Measurements from ENCODE around the gene PRDM10. TPM values are rescaled to one million over a fixed set of nuclear protein-coding genes. Genes with fewer than 3 reads are reported as not detected.

The PRDM10 gene
- total and polyA plus RNA-seq, 10 of the 15 experiments (the other 5 are each of a cell fraction or from before 2014, with no cell fraction given) = 0.93 to 6.2 (median 4.1) TPM

DNA sequence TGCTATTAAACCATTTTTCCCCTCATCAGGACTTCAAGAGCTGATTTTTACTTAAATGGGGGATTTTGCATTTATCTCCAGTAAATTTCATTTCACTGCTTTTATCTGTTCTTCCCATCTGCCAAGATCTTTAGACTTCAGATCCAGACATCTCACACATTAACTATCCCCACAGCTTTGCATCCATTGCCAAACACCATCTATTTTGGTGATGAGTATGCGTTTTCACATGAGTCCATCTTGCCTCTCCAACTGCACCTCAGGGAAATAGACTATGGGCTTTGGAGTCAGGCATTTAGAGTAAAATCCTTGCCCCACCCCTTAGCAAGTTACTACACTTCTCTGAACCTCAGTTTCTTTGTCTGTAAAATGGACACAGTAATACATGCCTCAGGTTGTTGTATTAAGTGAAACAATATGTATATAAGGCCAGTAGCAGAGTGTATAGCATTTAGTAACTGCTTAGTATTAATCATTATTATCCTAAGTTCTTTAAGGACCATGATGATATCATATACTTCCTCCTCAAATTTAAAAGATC lies 53.6 kb downstream of the PRDM10 start (continued):
- TF ChIP-seq, protein P1, sequence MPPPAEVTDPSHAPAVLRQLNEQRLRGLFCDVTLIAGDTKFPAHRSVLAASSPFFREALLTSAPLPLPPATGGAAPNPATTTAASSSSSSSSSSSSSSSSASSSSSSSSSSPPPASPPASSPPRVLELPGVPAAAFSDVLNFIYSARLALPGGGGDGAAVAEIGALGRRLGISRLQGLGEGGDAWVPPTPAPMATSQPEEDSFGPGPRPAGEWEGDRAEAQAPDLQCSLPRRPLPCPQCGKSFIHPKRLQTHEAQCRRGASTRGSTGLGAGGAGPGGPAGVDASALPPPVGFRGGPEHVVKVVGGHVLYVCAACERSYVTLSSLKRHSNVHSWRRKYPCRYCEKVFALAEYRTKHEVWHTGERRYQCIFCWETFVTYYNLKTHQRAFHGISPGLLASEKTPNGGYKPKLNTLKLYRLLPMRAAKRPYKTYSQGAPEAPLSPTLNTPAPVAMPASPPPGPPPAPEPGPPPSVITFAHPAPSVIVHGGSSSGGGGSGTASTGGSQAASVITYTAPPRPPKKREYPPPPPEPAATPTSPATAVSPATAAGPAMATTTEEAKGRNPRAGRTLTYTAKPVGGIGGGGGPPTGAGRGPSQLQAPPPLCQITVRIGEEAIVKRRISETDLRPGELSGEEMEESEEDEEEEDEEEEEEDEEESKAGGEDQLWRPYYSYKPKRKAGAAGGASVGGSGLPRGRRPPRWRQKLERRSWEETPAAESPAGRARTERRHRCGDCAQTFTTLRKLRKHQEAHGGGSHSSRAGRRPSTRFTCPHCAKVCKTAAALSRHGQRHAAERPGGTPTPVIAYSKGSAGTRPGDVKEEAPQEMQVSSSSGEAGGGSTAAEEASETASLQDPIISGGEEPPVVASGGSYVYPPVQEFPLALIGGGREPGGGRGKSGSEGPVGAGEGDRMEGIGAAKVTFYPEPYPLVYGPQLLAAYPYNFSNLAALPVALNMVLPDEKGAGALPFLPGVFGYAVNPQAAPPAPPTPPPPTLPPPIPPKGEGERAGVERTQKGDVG (CRISPR knock-in tag; IDR thresholded peaks at IDR 0.05) = no peak
- TF ChIP-seq JUND (IDR thresholded peaks at IDR 0.05; ENCODE audit: low read depth, low read length) (no peak), USF2 (IDR thresholded peaks at IDR 0.05; ENCODE audit: borderline replicate concordance, low read depth, low read length) (no peak)

GRCh38 chr11:129947474-129947873 lies 55.2 kb downstream of the PRDM10 start:
- no peak overlapping the region for H2AFZ ChIP-seq (ENCODE audit: control insufficient read depth, low read depth, low read length)
- ChIA-PET POLR2A (no interaction called here), CTCF (interaction anchor here (0.6 to 1.3 kb wide), 3 partner anchors 18 to 183 kb away, joined by 3 to 5 read pairs (median 4); partner anchors contain the start of gene PRDM10), RAD21 (ENCODE audit: unreplicated experiment) (no interaction called here), SMC1A (ENCODE audit: uncharacterized antibody, unreplicated experiment) (interaction anchor here (1.4 to 1.5 kb wide), 2 partner anchors 56 to 185 kb away, joined by 4 read pairs; no protein-coding TSS in a partner anchor)
- 33% methylated on average over 5 of the region's 5 CpGs for WGBS (ENCODE audit: insufficient coverage, insufficient replicate concordance, low lambda C conversion rate, missing lambda C conversion rate)
- intact Hi-C loops (cut with micrococcal nuclease; ENCODE audit: unreplicated experiment) (no loop called here), in situ Hi-C loops (cut with MboI) (no loop called here)
- FAIRE-seq (no peak), DNase-seq (ENCODE audit: low read depth, low spot score) (no peak), ATAC-seq (no peak)
- H3K4me1 ChIP-seq (ENCODE audit: control insufficient read depth, insufficient read depth, low read length) = peaks cover 6% of the 10 kb centered on the region
- H3K9ac ChIP-seq (ENCODE audit: control insufficient read depth, insufficient read depth, low read length) = no peak overlapping the region
- no TSS peak for BruUV-seq (replicated peaks)
- H3K4me3 ChIP-seq = no peak overlapping the region
- H4K20me1 ChIP-seq (ENCODE audit: control insufficient read depth, insufficient read depth) = no peaks in the 10 kb centered on the region
- H3K27ac ChIP-seq (ENCODE audit: control insufficient read depth, insufficient read depth) = no peak overlapping the region
- peaks cover 6 to 8% of the 10 kb centered on the region in 2 experiments; a peak in 3 of 4 replicates for H3K36me3 ChIP-seq (ENCODE audit: control insufficient read depth in 2 of 2, insufficient read depth in 2 of 2, low read length in 1 of 2)
- H3K9me3 ChIP-seq (replicated peaks; ENCODE audit: control insufficient read depth, insufficient read depth, low read length) = no peaks in the 10 kb centered on the region
- H3K27me3 ChIP-seq (replicated peaks in 1 of 2; ENCODE audit: control insufficient read depth in 2 of 2, insufficient read depth in 2 of 2, low read length in 1 of 2) = no peaks in the 10 kb centered on the region
- H3K79me2 ChIP-seq (ENCODE audit: control insufficient read depth, insufficient read depth, low read length) = no peaks in the 10 kb centered on the region
- H3K4me2 ChIP-seq (ENCODE audit: control insufficient read depth, insufficient read depth) = no peak overlapping the region
- TF ChIP-seq ZNF217 (IDR thresholded peaks at IDR 0.05) (no peak), ETV6 (conservative IDR thresholded peaks at IDR 0.05 in 1 of 2, IDR thresholded peaks at IDR 0.05 in 1 of 2; ENCODE audit: borderline replicate concordance in 1 of 2, low read depth in 1 of 2) (no peak), CHD4 (IDR thresholded peaks at IDR 0.05) (no peak), ZNF384 (IDR thresholded peaks at IDR 0.05; ENCODE audit: borderline replicate concordance, low read depth, low read length) (no peak), CBFB (IDR thresholded peaks at IDR 0.05; ENCODE audit: low read depth) (no peak), RB1 (IDR thresholded peaks at IDR 0.05; ENCODE audit: borderline replicate concordance) (no peak), POU2F2 (IDR thresholded peaks at IDR 0.05; ENCODE audit: borderline replicate concordance, low read depth, low read length) (no peak), TCF7 (IDR thresholded peaks at IDR 0.05; ENCODE audit: borderline replicate concordance) (no peak), FOXM1 (IDR thresholded peaks at IDR 0.05; ENCODE audit: low read depth, low read length) (no peak), NFYB (IDR thresholded peaks at IDR 0.05; ENCODE audit: insufficient read depth, low read depth, low read length) (no peak), RELA (IDR thresholded peaks at IDR 0.05; ENCODE audit: borderline replicate concordance, partially characterized antibody) (no peak)
- TF ChIP-seq, protein P2, sequence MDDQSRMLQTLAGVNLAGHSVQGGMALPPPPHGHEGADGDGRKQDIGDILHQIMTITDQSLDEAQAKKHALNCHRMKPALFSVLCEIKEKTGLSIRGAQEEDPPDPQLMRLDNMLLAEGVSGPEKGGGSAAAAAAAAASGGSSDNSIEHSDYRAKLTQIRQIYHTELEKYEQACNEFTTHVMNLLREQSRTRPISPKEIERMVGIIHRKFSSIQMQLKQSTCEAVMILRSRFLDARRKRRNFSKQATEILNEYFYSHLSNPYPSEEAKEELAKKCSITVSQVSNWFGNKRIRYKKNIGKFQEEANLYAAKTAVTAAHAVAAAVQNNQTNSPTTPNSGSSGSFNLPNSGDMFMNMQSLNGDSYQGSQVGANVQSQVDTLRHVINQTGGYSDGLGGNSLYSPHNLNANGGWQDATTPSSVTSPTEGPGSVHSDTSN (IDR thresholded peaks at IDR 0.05; ENCODE audit: insufficient replicate concordance, low read depth, low read length) = no peak

All from GM12878 (cell line).